GM12891 (cell line): Measurements from ENCODE around the gene ARID1B.
"Not testable (repeated sequence)": the region's sequence is repeated elsewhere in the genome, so short reads cannot be mapped to it uniquely, and the experiment has no call there.

Experiments
- DNase-seq: peaks from one replicate; pipeline ENCODE4 v3.0.0; 2011; ENCODE audit warnings: low spot score; ENCODE audit not compliant: insufficient read length
- FAIRE-seq: peaks from 2 replicates; lab custom pipeline; 2011; peaks lifted over from hg19 to GRCh38; lab: Jason Lieb, UNC
- PAX5 ChIP-seq: IDR thresholded peaks from 2 replicates; pipeline ENCODE4 v1.6.1; 2011; ENCODE audit warnings: low read length, moderate library complexity, mild to moderate bottlenecking; ENCODE audit not compliant: insufficient read depth, severe bottlenecking
- POLR2A ChIP-seq: IDR thresholded peaks from 2 replicates; pipeline ENCODE4 v1.6.1; 2011; ENCODE audit warnings: low read depth, low read length, control low read depth
- POLR2AphosphoS5 ChIP-seq: IDR thresholded peaks from 2 replicates; pipeline ENCODE4 v1.6.1; 2011; ENCODE audit warnings: low read depth, low read length, control low read depth
- POU2F2 ChIP-seq: IDR thresholded peaks from 2 replicates; pipeline ENCODE4 v1.6.1; 2011; ENCODE audit warnings: low read depth, mild to moderate bottlenecking, control low read depth, low read length, moderate library complexity
- SPI1 ChIP-seq: IDR thresholded peaks from 2 replicates; pipeline ENCODE4 v1.6.1; 2011; ENCODE audit warnings: low read depth, low read length, control low read depth
- TAF1 ChIP-seq: IDR thresholded peaks from 2 replicates; pipeline ENCODE4 v1.6.1; 2011; ENCODE audit warnings: low read depth, low read length, control low read depth

ARID1B gene

GRCh38 chr6:157144859-157145568, 367.8 kb downstream of the ARID1B start:
- FAIRE-seq = no peak
- DNase-seq = no peak

DNA sequence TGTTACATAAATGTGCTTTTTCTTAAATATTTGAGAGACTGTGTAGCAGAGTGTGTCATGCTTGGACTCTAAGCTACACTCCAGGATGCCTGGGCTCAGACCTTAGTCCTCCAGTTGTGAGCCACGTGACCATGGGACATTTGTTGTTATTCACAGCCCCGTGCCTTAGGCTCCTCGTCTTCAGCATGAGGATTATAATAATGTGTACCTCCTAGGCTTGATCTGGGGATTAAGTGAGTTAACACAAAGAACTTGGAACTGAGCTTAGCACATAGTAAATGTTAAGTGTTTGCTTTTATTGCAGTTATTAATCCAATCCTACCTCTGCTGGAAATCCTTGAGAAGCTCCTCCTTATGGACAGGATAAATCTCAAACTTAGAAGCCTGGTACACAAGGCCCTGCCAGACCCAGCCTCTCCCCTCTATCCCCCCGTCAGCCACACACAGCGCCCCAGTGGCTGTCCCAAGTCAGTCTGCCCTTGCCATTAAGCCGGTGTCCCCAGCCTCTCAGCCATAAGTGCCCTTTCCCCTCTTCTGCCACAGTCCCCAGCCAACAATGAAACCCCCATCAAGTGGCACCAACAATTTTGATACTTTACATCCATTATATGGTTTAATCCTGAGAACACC, 368.6 kb downstream of the ARID1B start:
- TF ChIP-seq PAX5 = no peak
- no peak for DNase-seq

More at GRCh38 chr6:157144859-157145568, 367.8 kb downstream of the ARID1B start:
- TF ChIP-seq POLR2A (no peak), SPI1 (no peak), POU2F2 (no peak), POLR2AphosphoS5 (no peak)

DNA sequence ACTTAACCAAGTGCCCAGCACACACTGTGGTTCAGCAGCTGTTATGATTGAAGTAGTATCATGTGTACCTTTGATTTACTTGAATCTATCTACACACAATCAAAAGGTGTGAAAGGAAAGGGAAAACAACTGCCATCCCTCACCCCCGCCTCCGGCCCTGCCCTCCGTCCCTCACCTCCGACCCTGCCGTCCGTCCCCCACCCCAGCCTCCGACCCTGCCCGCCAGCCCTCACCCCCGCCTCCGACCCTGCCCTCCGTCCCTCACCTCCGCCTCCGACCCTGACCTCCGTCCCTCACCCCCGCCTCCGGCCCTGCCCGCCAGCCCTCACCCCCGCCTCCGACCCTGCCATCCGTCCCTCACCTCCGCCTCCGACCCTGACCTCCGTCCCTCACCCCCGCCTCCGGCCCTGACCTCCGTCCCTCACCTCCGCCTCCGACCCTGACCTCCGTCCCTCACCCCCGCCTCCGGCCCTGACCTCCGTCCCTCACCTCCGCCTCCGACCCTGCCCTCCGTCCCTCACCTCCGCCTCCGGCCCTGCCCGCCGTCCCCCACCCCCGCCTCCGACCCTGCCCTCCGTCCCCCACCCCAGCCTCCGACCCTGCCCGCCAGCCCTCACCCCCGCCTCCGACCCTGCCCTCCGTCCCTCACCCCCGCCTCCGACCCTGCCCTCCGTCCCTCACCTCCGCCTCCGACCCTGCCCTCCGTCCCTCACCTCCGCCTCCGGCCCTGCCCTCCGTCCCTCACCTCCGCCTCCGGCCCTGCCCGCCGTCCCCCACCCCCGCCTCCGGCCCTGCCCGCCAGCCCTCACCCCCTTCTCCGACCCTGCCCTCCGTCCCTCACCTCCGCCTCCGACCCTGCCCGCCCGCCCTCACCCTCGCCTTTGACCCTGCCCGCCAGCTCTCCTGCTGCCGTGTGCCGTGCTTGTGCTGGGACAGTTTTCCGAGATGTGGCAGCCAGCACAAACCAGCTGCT, 370.2 kb downstream of the ARID1B start:
- DNase-seq, FAIRE-seq: not testable (repeated sequence)

More for the DNA sequence above, 368.6 kb downstream of the ARID1B start:
- no peak for FAIRE-seq

GRCh38 chr6:157148391-157149323, 371.5 kb downstream of the ARID1B start:
- TF ChIP-seq PAX5 (no peak), SPI1 (no peak), POLR2A (no peak), POLR2AphosphoS5 (no peak), TAF1 (no peak), POU2F2 (no peak)
- DNase-seq (no peak), FAIRE-seq (no peak)

DNA sequence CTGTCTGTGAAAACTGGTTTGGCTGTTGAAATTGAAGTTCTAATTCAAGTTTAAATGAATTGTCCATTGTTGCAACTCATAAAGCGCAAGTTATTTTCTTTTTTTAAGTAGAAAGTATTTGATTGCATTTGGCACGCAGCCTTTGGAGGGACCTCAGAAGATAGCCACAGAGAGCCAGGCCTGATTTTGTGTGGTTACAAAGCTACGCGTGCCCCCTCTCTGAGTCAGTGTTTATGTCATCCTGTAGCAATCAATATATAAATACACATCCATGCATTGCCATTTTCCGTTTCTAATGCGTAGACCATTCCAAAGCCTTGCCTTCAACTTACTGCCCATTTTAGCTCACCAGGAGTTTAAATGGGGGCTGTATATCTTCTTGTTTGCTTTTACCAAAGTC, 372.9 kb downstream of the ARID1B start:
- DNase-seq (no peak), FAIRE-seq (no peak)
- TF ChIP-seq POLR2AphosphoS5 (no peak), SPI1 (no peak), POLR2A (no peak), TAF1 (no peak), POU2F2 (no peak), PAX5 (no peak)

DNA sequence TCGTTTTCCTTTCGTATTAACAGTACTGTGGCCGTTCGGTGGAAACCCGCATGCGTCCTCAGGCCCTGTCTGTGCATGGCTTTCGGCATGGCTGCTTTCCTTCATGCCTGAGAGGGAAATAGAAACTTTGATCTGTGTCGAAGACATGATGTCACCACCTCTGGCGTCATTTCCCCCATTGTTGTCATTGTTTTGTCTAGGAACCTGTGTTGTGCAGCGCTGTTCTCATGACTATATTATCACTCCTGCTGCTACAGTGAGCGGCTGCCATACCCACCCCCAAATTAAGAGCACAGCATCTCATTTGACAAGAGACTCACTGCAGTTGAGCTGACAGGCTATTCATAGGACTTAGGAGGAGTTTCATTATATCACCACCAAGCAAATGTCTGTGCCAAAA, 373.9 kb downstream of the ARID1B start:
- DNase-seq = no peak
- TF ChIP-seq POLR2AphosphoS5 (no peak), PAX5 (no peak), SPI1 (no peak), TAF1 (no peak), POLR2A (no peak), POU2F2 (no peak)
- no peak for FAIRE-seq

DNA sequence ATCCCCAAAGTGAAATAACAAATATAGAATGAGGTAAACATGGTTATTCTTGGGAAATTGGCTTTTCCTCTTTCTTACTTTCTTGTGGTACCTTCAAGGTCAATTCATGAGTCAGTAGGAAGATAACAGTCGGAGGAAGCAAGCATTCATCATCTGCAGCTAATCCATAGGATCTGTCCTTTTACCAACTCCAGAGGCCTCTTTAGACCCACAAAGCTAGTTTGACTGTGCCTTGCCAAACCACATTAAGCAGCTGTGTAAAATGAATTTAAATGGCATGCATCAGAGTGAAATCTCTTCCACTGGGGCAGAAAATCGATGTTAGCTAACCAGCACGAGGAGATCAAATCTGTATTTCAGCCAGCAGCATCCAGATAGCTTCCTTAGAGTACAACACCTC, 374.8 kb downstream of the ARID1B start:
- TF ChIP-seq PAX5 = no peak
- TF ChIP-seq POLR2A = no peak
- no peak for TF ChIP-seq POU2F2
- no peak for TF ChIP-seq TAF1
- TF ChIP-seq POLR2AphosphoS5 = no peak
- no peak for TF ChIP-seq SPI1
- no peak for DNase-seq

GRCh38 chr6:157152556-157152955, 375.4 kb downstream of the ARID1B start:
- DNase-seq (no peak), FAIRE-seq (no peak)
- TF ChIP-seq TAF1 = no peak
- TF ChIP-seq POLR2A = no peak
- no peak for TF ChIP-seq POLR2AphosphoS5
- no peak for TF ChIP-seq PAX5
- TF ChIP-seq POU2F2 = no peak
- no peak for TF ChIP-seq SPI1

More for the DNA sequence above, 374.8 kb downstream of the ARID1B start:
- FAIRE-seq = no peak

GRCh38 chr6:157155804-157156203, 378.6 kb downstream of the ARID1B start:
- TF ChIP-seq SPI1 (no peak), POU2F2 (no peak), PAX5 (no peak), POLR2AphosphoS5 (no peak), TAF1 (no peak), POLR2A (no peak)
- no peak for FAIRE-seq
- DNase-seq = no peak
